HEK293T (cell line): Measurements from ENCODE around the gene SLC39A13.

Experiments used
- ARNT ChIP-seq: fragments of 450-650 bp; IDR thresholded peaks from 2 replicates; pipeline ENCODE4 v1.6.1; 2017; ENCODE audit warnings: mild to moderate bottlenecking
- ELF4 ChIP-seq: fragments of 450-650 bp; IDR thresholded peaks from 2 replicates; pipeline ENCODE4 v1.6.1; 2017; ENCODE audit warnings: antibody characterized with exemption
- FOXA1 ChIP-seq: fragments of 450-650 bp; IDR thresholded peaks from 2 replicates; pipeline ENCODE4 v1.6.1; 2016; ENCODE audit warnings: mild to moderate bottlenecking
- FOXK2 ChIP-seq: fragments of 450-650 bp; IDR thresholded peaks from 2 replicates; pipeline ENCODE4 v1.6.1; 2016; ENCODE audit warnings: mild to moderate bottlenecking
- FOXM1 ChIP-seq: fragments of 450-650 bp; IDR thresholded peaks from 2 replicates; pipeline ENCODE4 v1.6.1; 2017; ENCODE audit warnings: mild to moderate bottlenecking, borderline replicate concordance
- HDGF ChIP-seq: fragments of 450-650 bp; IDR thresholded peaks from 2 replicates; pipeline ENCODE4 v1.6.1; 2017; ENCODE audit warnings: antibody characterized with exemption, borderline replicate concordance
- L3MBTL2 ChIP-seq: fragments of 450-650 bp; conservative IDR thresholded peaks from 2 replicates; pipeline ENCODE4 v1.6.1; 2016; ENCODE audit warnings: mild to moderate bottlenecking
- LEF1 ChIP-seq: fragments of 450-650 bp; IDR thresholded peaks from 2 replicates; pipeline ENCODE4 v1.6.1; 2017; ENCODE audit warnings: mild to moderate bottlenecking, borderline replicate concordance
- NFRKB ChIP-seq: fragments of 450-650 bp; IDR thresholded peaks from 2 replicates; pipeline ENCODE4 v1.6.1; 2016; ENCODE audit warnings: mild to moderate bottlenecking, moderate library complexity
- SP1 ChIP-seq: fragments of 450-650 bp; IDR thresholded peaks from 2 replicates; pipeline ENCODE4 v1.6.1; 2017
- SUZ12 ChIP-seq: fragments of 450-650 bp; IDR thresholded peaks from 2 replicates; pipeline ENCODE4 v1.6.1; 2016; ENCODE audit warnings: mild to moderate bottlenecking
- TARDBP ChIP-seq: fragments of 450-650 bp; IDR thresholded peaks from 2 replicates; pipeline ENCODE4 v1.6.1; 2016

DNA sequence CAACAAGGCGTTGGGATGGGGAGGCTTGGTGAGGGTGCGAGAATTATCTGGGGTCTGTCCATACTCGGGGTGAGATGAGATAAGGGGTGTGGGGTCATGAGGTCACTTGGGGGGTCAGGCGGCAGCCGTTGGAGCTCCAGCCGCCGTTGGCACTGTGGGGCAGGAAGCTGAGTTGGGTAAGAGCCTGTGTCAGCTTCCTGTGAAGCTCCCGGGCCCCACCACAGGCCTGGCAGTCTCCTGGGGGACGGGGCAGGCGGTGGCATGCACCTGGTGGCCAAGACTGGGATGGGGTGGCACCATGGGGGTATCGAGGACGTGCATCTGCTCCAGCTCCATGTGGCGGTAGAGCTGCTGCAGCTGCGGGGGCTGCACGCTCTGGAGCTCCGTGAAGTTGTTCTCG lies 48.8 kb upstream of the SLC39A13 start:
- TF ChIP-seq L3MBTL2 (no peak), HDGF (no peak), SUZ12 (no peak), TARDBP (no peak), FOXA1 (no peak), ARNT (no peak), SP1 (no peak), NFRKB (no peak), FOXK2 (no peak), ELF4 (no peak), FOXM1 (no peak), LEF1 (no peak)
